Measurements from ENCODE around the gene ORAI3. TPM values are rescaled to one million over a fixed set of nuclear protein-coding genes. Genes with fewer than 3 reads are reported as not detected.

Gene ORAI3
- total and polyA plus RNA-seq, 2 of the 13 experiments (the other 11 are each of a cell fraction or from before 2014, with no cell fraction given): 11.4 to 32.0 TPM

DNA sequence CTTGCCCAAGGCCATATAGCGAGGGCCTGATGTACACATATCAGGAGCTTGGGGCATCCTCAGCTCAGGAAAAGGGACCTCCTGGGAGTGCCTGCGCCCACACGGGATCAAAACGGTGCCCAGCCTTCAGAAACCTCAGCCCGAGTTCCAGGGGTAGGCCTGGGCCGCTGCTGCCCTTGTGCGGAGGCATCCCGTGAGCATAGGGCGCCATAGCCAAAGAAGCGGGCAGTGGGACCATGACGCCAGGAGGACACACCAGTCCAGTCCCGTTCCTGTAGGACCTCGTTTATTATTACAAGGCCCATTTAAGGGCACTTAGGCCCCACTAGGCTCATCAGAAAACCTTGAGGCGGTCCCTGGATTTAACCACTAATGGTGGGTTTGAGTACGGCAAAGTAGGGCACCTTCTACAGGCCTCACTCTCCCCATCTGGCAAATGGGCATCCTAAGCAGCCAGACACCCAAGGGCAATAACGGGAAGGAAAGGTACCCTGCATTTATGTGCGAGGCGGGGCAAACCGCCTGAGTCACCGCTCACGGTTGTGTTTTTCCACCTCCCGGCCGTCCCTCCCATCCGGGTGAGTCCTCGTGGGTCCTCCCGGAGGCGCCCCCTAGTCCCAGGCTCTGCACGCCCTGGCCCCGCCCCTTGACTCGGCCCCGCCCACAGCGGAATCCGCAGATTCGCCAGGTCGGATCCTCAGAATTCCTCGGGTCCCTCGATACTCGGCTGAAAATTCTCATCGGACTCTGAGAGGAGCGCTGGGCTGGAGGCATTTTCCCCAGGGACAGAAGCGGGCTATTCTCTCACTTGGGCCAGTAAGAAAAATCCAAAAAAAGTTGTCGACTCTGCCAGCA lies 8.0 kb downstream of the ORAI3 start (continued):
- TF ChIP-seq, protein P1, sequence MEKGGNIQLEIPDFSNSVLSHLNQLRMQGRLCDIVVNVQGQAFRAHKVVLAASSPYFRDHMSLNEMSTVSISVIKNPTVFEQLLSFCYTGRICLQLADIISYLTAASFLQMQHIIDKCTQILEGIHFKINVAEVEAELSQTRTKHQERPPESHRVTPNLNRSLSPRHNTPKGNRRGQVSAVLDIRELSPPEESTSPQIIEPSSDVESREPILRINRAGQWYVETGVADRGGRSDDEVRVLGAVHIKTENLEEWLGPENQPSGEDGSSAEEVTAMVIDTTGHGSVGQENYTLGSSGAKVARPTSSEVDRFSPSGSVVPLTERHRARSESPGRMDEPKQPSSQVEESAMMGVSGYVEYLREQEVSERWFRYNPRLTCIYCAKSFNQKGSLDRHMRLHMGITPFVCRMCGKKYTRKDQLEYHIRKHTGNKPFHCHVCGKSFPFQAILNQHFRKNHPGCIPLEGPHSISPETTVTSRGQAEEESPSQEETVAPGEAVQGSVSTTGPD (CRISPR knock-in tag; IDR thresholded peaks at IDR 0.05): no peak
- TF ChIP-seq CCAR2 (optimal IDR thresholded peaks at IDR 0.05; ENCODE audit: low read depth, low read length) (no peak), CHD4 (IDR thresholded peaks at IDR 0.05; ENCODE audit: borderline replicate concordance, low read length) (peak; percentile 100), PCBP2 (optimal IDR thresholded peaks at IDR 0.05; ENCODE audit: low read depth, low read length, poor library complexity, severe bottlenecking) (no peak), NR3C1 (CRISPR knock-in tag; IDR thresholded peaks at IDR 0.05) (no peak), ZNF773 (CRISPR knock-in tag; IDR thresholded peaks at IDR 0.05; ENCODE audit: borderline replicate concordance) (no peak; the same call in 1 of the 2 replicates), TEAD2 (CRISPR knock-in tag; IDR thresholded peaks at IDR 0.05) (no peak), ZNF598 (CRISPR knock-in tag; IDR thresholded peaks at IDR 0.05; ENCODE audit: borderline replicate concordance) (no peak), FOXC1 (CRISPR knock-in tag; IDR thresholded peaks at IDR 0.05; ENCODE audit: borderline replicate concordance) (no peak; the same call in none of the 2 replicates), JARID2 (CRISPR knock-in tag; IDR thresholded peaks at IDR 0.05; ENCODE audit: insufficient replicate concordance) (no peak), MED13 (CRISPR knock-in tag; IDR thresholded peaks at IDR 0.05) (peak; percentile 51), ZNF790 (CRISPR knock-in tag; IDR thresholded peaks at IDR 0.05; ENCODE audit: borderline replicate concordance) (no peak; the same call in 1 of the 2 replicates), NCOA1 (CRISPR knock-in tag; IDR thresholded peaks at IDR 0.05) (peak; percentile 89)
- TF ChIP-seq, protein P2, sequence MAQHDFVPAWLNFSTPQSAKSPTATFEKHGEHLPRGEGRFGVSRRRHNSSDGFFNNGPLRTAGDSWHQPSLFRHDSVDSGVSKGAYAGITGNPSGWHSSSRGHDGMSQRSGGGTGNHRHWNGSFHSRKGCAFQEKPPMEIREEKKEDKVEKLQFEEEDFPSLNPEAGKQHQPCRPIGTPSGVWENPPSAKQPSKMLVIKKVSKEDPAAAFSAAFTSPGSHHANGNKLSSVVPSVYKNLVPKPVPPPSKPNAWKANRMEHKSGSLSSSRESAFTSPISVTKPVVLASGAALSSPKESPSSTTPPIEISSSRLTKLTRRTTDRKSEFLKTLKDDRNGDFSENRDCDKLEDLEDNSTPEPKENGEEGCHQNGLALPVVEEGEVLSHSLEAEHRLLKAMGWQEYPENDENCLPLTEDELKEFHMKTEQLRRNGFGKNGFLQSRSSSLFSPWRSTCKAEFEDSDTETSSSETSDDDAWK (CRISPR knock-in tag; IDR thresholded peaks at IDR 0.05): no peak
- TF ChIP-seq, protein P3, sequence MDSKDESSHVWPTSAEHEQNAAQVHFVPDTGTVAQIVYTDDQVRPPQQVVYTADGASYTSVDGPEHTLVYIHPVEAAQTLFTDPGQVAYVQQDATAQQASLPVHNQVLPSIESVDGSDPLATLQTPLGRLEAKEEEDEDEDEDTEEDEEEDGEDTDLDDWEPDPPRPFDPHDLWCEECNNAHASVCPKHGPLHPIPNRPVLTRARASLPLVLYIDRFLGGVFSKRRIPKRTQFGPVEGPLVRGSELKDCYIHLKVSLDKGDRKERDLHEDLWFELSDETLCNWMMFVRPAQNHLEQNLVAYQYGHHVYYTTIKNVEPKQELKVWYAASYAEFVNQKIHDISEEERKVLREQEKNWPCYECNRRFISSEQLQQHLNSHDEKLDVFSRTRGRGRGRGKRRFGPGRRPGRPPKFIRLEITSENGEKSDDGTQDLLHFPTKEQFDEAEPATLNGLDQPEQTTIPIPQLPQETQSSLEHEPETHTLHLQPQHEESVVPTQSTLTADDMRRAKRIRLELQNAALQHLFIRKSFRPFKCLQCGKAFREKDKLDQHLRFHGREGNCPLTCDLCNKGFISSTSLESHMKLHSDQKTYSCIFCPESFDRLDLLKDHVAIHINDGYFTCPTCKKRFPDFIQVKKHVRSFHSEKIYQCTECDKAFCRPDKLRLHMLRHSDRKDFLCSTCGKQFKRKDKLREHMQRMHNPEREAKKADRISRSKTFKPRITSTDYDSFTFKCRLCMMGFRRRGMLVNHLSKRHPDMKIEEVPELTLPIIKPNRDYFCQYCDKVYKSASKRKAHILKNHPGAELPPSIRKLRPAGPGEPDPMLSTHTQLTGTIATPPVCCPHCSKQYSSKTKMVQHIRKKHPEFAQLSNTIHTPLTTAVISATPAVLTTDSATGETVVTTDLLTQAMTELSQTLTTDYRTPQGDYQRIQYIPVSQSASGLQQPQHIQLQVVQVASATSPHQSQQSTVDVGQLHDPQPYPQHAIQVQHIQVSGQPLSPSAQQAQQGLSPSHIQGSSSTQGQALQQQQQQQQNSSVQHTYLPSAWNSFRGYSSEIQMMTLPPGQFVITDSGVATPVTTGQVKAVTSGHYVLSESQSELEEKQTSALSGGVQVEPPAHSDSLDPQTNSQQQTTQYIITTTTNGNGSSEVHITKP (CRISPR knock-in tag; IDR thresholded peaks at IDR 0.05; ENCODE audit: low read depth): no peak; the same call in none of the 2 replicates
- TF ChIP-seq, protein P4, sequence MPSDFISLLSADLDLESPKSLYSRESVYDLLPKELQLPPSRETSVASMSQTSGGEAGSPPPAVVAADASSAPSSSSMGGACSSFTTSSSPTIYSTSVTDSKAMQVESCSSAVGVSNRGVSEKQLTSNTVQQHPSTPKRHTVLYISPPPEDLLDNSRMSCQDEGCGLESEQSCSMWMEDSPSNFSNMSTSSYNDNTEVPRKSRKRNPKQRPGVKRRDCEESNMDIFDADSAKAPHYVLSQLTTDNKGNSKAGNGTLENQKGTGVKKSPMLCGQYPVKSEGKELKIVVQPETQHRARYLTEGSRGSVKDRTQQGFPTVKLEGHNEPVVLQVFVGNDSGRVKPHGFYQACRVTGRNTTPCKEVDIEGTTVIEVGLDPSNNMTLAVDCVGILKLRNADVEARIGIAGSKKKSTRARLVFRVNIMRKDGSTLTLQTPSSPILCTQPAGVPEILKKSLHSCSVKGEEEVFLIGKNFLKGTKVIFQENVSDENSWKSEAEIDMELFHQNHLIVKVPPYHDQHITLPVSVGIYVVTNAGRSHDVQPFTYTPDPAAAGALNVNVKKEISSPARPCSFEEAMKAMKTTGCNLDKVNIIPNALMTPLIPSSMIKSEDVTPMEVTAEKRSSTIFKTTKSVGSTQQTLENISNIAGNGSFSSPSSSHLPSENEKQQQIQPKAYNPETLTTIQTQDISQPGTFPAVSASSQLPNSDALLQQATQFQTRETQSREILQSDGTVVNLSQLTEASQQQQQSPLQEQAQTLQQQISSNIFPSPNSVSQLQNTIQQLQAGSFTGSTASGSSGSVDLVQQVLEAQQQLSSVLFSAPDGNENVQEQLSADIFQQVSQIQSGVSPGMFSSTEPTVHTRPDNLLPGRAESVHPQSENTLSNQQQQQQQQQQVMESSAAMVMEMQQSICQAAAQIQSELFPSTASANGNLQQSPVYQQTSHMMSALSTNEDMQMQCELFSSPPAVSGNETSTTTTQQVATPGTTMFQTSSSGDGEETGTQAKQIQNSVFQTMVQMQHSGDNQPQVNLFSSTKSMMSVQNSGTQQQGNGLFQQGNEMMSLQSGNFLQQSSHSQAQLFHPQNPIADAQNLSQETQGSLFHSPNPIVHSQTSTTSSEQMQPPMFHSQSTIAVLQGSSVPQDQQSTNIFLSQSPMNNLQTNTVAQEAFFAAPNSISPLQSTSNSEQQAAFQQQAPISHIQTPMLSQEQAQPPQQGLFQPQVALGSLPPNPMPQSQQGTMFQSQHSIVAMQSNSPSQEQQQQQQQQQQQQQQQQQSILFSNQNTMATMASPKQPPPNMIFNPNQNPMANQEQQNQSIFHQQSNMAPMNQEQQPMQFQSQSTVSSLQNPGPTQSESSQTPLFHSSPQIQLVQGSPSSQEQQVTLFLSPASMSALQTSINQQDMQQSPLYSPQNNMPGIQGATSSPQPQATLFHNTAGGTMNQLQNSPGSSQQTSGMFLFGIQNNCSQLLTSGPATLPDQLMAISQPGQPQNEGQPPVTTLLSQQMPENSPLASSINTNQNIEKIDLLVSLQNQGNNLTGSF (CRISPR knock-in tag; IDR thresholded peaks at IDR 0.05): peak; percentile 85
